Hepatic stellate cell (primary cell): ENCODE measurements around the gene DAO.
A peak's percentile ranks its signal among the peaks of the same experiment; 100 is the strongest.

Experiments used
- DNase-seq: peaks from one replicate; pipeline ENCODE4 v3.0.0; 2011; ENCODE audit warnings: low spot score

DAO gene

GRCh38 chr12:108875682-108876361 is 4.1 kb upstream of the DAO start:
- no peak for DNase-seq

GRCh38 chr12:108876550-108876949 is 3.3 kb upstream of the DAO start:
- DNase-seq, result no peak

GRCh38 chr12:108881953-108882352 is 2.1 kb downstream of the DAO start:
- DNase-seq, result no peak

- peak; percentile 27 for DNase-seq
Measured at GRCh38 chr12:108884116-108885012, 4.5 kb downstream of the DAO start.

- DNase-seq, result no peak
Measured at GRCh38 chr12:108886873-108887629, 7.2 kb downstream of the DAO start.

GRCh38 chr12:108888031-108888430 is 8.1 kb downstream of the DAO start:
- DNase-seq, result no peak

GRCh38 chr12:108890208-108890607 is 10.3 kb downstream of the DAO start:
- no peak for DNase-seq

- DNase-seq, result no peak
Measured at GRCh38 chr12:108895220-108895802, 15.4 kb downstream of the DAO start.

- DNase-seq, result no peak
Measured at GRCh38 chr12:108896336-108896735, 16.4 kb downstream of the DAO start.

- DNase-seq, result no peak
Measured at GRCh38 chr12:108896817-108897216, 16.9 kb downstream of the DAO start.

- DNase-seq, result no peak
Measured at GRCh38 chr12:108899145-108899544, 19.3 kb downstream of the DAO start.

- no peak for DNase-seq
Measured at GRCh38 chr12:108905725-108906124, 25.8 kb downstream of the DAO start.

- DNase-seq, result no peak
Measured at GRCh38 chr12:108906971-108907370, 27.1 kb downstream of the DAO start.

GRCh38 chr12:108907839-108908351 is 28.0 kb downstream of the DAO start:
- no peak for DNase-seq

GRCh38 chr12:108910336-108910735 is 30.4 kb downstream of the DAO start:
- no peak for DNase-seq

- DNase-seq, result no peak
Measured at GRCh38 chr12:108911915-108912314, 32.0 kb downstream of the DAO start.

- DNase-seq, result no peak
Measured at GRCh38 chr12:108912361-108912760, 32.5 kb downstream of the DAO start.

- no peak for DNase-seq
Measured at GRCh38 chr12:108914121-108914531, 34.2 kb downstream of the DAO start.

- DNase-seq, result no peak
Measured at GRCh38 chr12:108915632-108916133, 35.8 kb downstream of the DAO start.

- DNase-seq, result no peak
Measured at GRCh38 chr12:108916336-108916735, 36.4 kb downstream of the DAO start.

GRCh38 chr12:108918206-108918605 is 38.3 kb downstream of the DAO start:
- no peak for DNase-seq
